GM04503 (cell line): ENCODE measurements around the gene HSPBAP1.
A peak's percentile ranks its signal among the peaks of the same experiment; 100 is the strongest.

Experiments used
- DNase-seq: peaks from one replicate; pipeline ENCODE4 v3.0.0-alpha.2; 2012; ENCODE audit warnings: low read depth

Gene HSPBAP1

GRCh38 chr3:122793568-122794416 lies at the start of gene HSPBAP1:
TSS of gene HSPBAP1 (minus strand) at chr3:122793831. CDS start at chr3:122793680, 151 bp downstream.
- DNase-seq = peak; percentile 59

GRCh38 chr3:122835590-122835989 lies 42.0 kb upstream of the HSPBAP1 start:
- DNase-seq = no peak

- no peak for DNase-seq
Observed at GRCh38 chr3:122828281-122828680, 34.6 kb upstream of the HSPBAP1 start.

- DNase-seq = no peak
Observed at GRCh38 chr3:122826278-122826677, 32.6 kb upstream of the HSPBAP1 start.

GRCh38 chr3:122825460-122825859 lies 31.8 kb upstream of the HSPBAP1 start:
- no peak for DNase-seq

GRCh38 chr3:122824465-122825381 lies 31.1 kb upstream of the HSPBAP1 start:
- DNase-seq = peak; percentile 16

- no peak for DNase-seq
Observed at GRCh38 chr3:122816587-122816986, 23.0 kb upstream of the HSPBAP1 start.

GRCh38 chr3:122810734-122811133 lies 17.1 kb upstream of the HSPBAP1 start:
- DNase-seq = no peak

GRCh38 chr3:122803977-122804376 lies 10.3 kb upstream of the HSPBAP1 start:
- no peak for DNase-seq

- no peak for DNase-seq
Observed at GRCh38 chr3:122802323-122802722, 8.7 kb upstream of the HSPBAP1 start.

GRCh38 chr3:122800706-122801237 lies 7.1 kb upstream of the HSPBAP1 start:
- DNase-seq = no peak

GRCh38 chr3:122800031-122800430 lies 6.4 kb upstream of the HSPBAP1 start:
- DNase-seq = no peak

GRCh38 chr3:122799322-122799721 lies 5.7 kb upstream of the HSPBAP1 start:
- DNase-seq = no peak

GRCh38 chr3:122797291-122797690 lies 3.7 kb upstream of the HSPBAP1 start:
- DNase-seq = no peak

GRCh38 chr3:122795674-122796195 lies 2.1 kb upstream of the HSPBAP1 start:
- DNase-seq = no peak

- DNase-seq = peak; percentile 10
Observed at GRCh38 chr3:122794779-122795673, 1.4 kb upstream of the HSPBAP1 start, which contains the start of gene SLC49A4. TSS of gene SLC49A4 (plus strand) at chr3:122795069. CDS start at chr3:122795193, 124 bp downstream.

- DNase-seq = peak; percentile 16
Observed at GRCh38 chr3:122794483-122794778, 800 bp upstream of the HSPBAP1 start.

- no peak for DNase-seq
Observed at GRCh38 chr3:122789585-122790273, 3.9 kb downstream of the HSPBAP1 start.

GRCh38 chr3:122787872-122788271 lies 5.8 kb downstream of the HSPBAP1 start:
- DNase-seq = no peak

GRCh38 chr3:122786066-122786465 lies 7.6 kb downstream of the HSPBAP1 start:
- DNase-seq = peak; percentile 22

GRCh38 chr3:122785231-122785630 lies 8.4 kb downstream of the HSPBAP1 start:
- DNase-seq = no peak
